ENCODE results near the gene CAPN9.

GRCh38 chr1:230725256-230726012, 21.8 kb upstream of the CAPN9 start:
- no peak for TF ChIP-seq CTCF (optimal IDR thresholded peaks at IDR 0.05 in 1 of 3, IDR thresholded peaks at IDR 0.05 in 1 of 3, conservative IDR thresholded peaks at IDR 0.05 in 1 of 3; ENCODE audit: extremely low read depth in 1 of 3, insufficient read depth in 2 of 3, low read length in 3 of 3)
- TF ChIP-seq EZH2 (IDR thresholded peaks at IDR 0.05; ENCODE audit: low read length): no peak
